HG02885 (cell line): ENCODE data around the gene PDCD11.
"Not testable (repeated sequence)": the region's sequence is repeated elsewhere in the genome, so short reads cannot be mapped to it uniquely, and the experiment has no call there.

Source experiments
- ATAC-seq: cut with Tn5 transposase; IDR thresholded peaks from one replicate; pipeline ENCODE4 v1.9.1; 2021; ENCODE audit warnings: mild to moderate bottlenecking; ENCODE audit not compliant: unreplicated experiment, poor library complexity

The PDCD11 gene

GRCh38 chr10:103396067-103396788 is at the start of gene PDCD11, which contains the start of gene ATP5MK:
Gene PDCD11, plus strand, starts transcription at chr10:103396626. Its CDS starts 1,801 bp downstream, at chr10:103398427.
Gene ATP5MK, minus strand, starts transcription at chr10:103396475. Its CDS starts 4,018 bp downstream, at chr10:103392457.
- ATAC-seq: peak; percentile 98

- no peak for ATAC-seq
These were observed 46.3 kb upstream of the PDCD11 start for GRCh38 chr10:103350175-103350516.

- peak; percentile 87 for ATAC-seq
These were observed 45.7 kb upstream of the PDCD11 start, which contains the start of gene PCGF6 for GRCh38 chr10:103350517-103351260. Gene PCGF6, minus strand, starts transcription at chr10:103351140. Its CDS starts 74 bp downstream, at chr10:103351066.

GRCh38 chr10:103353281-103353680 is 43.1 kb upstream of the PDCD11 start:
- no peak for ATAC-seq

- not testable (repeated sequence) for ATAC-seq
These were observed 41.9 kb upstream of the PDCD11 start for GRCh38 chr10:103354567-103354966.

GRCh38 chr10:103355906-103356599 is 40.4 kb upstream of the PDCD11 start:
- ATAC-seq: no peak

- ATAC-seq: not testable (repeated sequence)
These were observed 36.9 kb upstream of the PDCD11 start for GRCh38 chr10:103359493-103359892.

GRCh38 chr10:103360791-103361190 is 35.6 kb upstream of the PDCD11 start:
- ATAC-seq: not testable (repeated sequence)

- no peak for ATAC-seq
These were observed 29.0 kb upstream of the PDCD11 start for GRCh38 chr10:103367379-103367781.

- ATAC-seq: peak; percentile 62
These were observed 28.5 kb upstream of the PDCD11 start, which contains the start of gene TAF5 for GRCh38 chr10:103367782-103368518. Gene TAF5, plus strand, starts transcription at chr10:103367976. Its CDS starts 14 bp downstream, at chr10:103367990.

- ATAC-seq: peak; percentile 55
These were observed 22.9 kb upstream of the PDCD11 start for GRCh38 chr10:103373544-103373943.

- no peak for ATAC-seq
These were observed 22.2 kb upstream of the PDCD11 start for GRCh38 chr10:103374263-103374662.

- no peak for ATAC-seq
These were observed 13.7 kb upstream of the PDCD11 start for GRCh38 chr10:103382769-103383168.

- ATAC-seq: no peak
These were observed 2.2 kb upstream of the PDCD11 start for GRCh38 chr10:103394180-103394579.

GRCh38 chr10:103395754-103396066 is 716 bp upstream of the PDCD11 start:
- ATAC-seq: no peak

- no peak for ATAC-seq
These were observed 312 bp downstream of the PDCD11 start for GRCh38 chr10:103396789-103397087.

- no peak for ATAC-seq
These were observed 882 bp downstream of the PDCD11 start for GRCh38 chr10:103397191-103397825.

- no peak for ATAC-seq
These were observed 17.1 kb downstream of the PDCD11 start for GRCh38 chr10:103413564-103413963.

GRCh38 chr10:103415581-103415980 is 19.2 kb downstream of the PDCD11 start:
- no peak for ATAC-seq
